ENCODE data around the gene IGFN1.

The IGFN1 gene

DNA sequence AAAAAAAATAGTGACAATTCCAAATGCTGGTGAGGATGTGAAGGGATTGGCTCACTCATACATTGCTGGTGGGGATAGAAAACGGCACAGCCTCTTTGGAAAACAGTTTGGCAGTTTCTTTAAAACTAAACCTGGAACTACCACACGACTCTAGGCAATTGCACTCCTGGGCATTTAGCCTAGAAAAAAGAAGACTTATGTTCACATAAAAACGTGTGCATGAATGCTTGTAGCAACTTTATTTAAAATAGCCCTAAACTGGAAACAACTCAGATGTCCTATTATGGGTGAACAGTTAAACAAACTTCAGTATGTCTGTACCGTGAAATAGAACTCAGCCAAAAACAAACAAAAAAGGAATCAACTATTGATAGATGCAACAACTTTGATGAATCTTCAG, 26.9 kb upstream of the IGFN1 start:
- DNase-seq (ENCODE audit: low read depth, low spot score), result no peak
- Histone ChIP-seq H3K9ac (ENCODE audit: insufficient read length, low read depth) (no peak overlapping the region), H3K9me3 (ENCODE audit: insufficient read depth, low read length) (no peaks in the 10 kb centered on the region), H3K27me3 (ENCODE audit: insufficient read depth, insufficient read length) (peaks cover under 1% of the 10 kb centered on the region), H3K4me3 (ENCODE audit: insufficient read length, low read depth) (no peak overlapping the region), H3K4me1 (ENCODE audit: insufficient read depth, insufficient read length) (no peaks in the 10 kb centered on the region), H3K36me3 (ENCODE audit: insufficient read depth, insufficient read length, low read length) (no peaks in the 10 kb centered on the region)
- TF ChIP-seq YY1 (IDR thresholded peaks at IDR 0.05; ENCODE audit: insufficient read depth, insufficient read length) (no peak), ZNF274 (IDR thresholded peaks at IDR 0.05; ENCODE audit: low read depth, low read length) (no peak), SUZ12 (IDR thresholded peaks at IDR 0.05; ENCODE audit: extremely low read depth, insufficient read depth, insufficient read length) (no peak)

DNA sequence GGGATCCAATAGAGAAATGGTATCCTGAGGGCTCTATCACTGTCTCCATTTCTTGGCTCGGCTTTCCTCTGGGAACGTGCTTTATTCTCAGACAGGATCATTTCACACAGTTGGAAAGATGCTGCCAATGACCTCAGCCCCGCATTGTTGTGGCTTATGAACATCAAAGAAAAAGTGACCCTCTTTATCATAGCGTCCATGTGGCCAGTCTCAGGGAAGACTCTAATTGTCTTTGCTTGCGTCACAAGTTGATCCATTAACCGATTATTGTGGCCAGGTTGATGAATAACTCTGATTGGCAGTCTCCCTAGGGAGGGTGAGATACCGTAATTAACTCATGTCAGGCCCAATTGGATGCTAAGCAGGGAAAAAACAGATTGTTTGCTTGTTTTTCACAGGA, 26.0 kb upstream of the IGFN1 start:
- Histone ChIP-seq H3K4me3 (ENCODE audit: insufficient read length, low read depth) (no peak overlapping the region), H3K9ac (ENCODE audit: insufficient read length, low read depth) (no peak overlapping the region), H3K27me3 (ENCODE audit: insufficient read depth, insufficient read length) (peaks cover 10% of the 10 kb centered on the region), H3K4me1 (ENCODE audit: insufficient read depth, insufficient read length) (no peaks in the 10 kb centered on the region), H3K9me3 (ENCODE audit: insufficient read depth, low read length) (no peaks in the 10 kb centered on the region), H3K36me3 (ENCODE audit: insufficient read depth, insufficient read length, low read length) (no peaks in the 10 kb centered on the region)
- DNase-seq (ENCODE audit: low read depth, low spot score), result no peak
- TF ChIP-seq ZNF274 (IDR thresholded peaks at IDR 0.05; ENCODE audit: low read depth, low read length), result no peak
- TF ChIP-seq YY1 (IDR thresholded peaks at IDR 0.05; ENCODE audit: insufficient read depth, insufficient read length), result no peak
- no peak for TF ChIP-seq SUZ12 (IDR thresholded peaks at IDR 0.05; ENCODE audit: extremely low read depth, insufficient read depth, insufficient read length)

DNA sequence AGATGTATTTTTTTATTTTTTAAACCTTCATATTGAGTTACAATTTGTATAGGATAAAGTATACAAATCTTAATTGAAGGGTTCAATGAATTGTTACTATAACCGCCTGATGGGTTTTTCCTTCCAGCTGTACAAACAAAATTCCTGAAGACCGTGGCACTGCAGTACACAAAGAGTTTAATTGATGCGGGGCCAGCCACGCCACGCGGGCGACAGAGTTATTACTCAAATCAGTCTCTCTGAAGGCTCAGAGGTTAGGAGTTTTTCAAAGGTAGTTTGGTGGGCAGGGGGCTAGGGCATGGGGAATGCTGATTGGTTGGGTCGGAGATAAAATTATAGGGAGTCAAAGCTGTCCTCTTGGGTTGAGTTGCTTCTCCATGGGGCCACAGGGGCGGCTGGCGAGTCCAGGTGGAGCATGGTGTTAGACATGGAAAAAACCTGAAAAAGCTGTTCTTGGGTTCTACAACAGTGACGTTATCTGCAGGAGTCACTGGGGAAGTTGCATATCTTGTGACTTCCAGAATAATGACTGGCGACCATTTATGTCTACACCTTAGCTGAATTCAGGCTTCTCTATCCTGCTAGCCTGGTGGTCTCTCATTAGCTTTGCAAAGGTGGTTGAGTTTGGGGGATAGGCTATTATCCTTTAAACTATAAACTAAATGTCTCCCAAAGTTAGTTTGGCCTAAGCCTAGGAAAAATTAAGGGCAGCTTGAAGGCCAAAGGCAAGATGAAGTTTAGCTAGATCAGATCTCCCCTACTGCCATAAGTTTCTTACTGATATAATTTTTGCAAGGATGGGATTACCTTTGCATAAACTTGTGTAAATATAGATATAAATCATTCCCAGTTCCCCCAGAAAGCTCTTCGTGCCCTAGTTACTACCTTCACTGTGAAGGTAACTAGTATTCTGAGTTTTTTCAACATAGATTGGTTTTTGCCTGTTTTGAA, 23.3 kb upstream of the IGFN1 start:
- no peak overlapping the region for H3K4me3 ChIP-seq (ENCODE audit: insufficient read length, low read depth)
- H3K27me3 ChIP-seq (ENCODE audit: insufficient read depth, insufficient read length), result peaks cover 21% of the 10 kb centered on the region
- DNase-seq (ENCODE audit: low read depth, low spot score), result no peak
- TF ChIP-seq SUZ12 (IDR thresholded peaks at IDR 0.05; ENCODE audit: extremely low read depth, insufficient read depth, insufficient read length) (no peak), YY1 (IDR thresholded peaks at IDR 0.05; ENCODE audit: insufficient read depth, insufficient read length) (no peak), ZNF274 (IDR thresholded peaks at IDR 0.05; ENCODE audit: low read depth, low read length) (no peak)
- H3K9ac ChIP-seq (ENCODE audit: insufficient read length, low read depth), result no peak overlapping the region
- no peaks in the 10 kb centered on the region for H3K4me1 ChIP-seq (ENCODE audit: insufficient read depth, insufficient read length)
- H3K9me3 ChIP-seq (ENCODE audit: insufficient read depth, low read length), result no peaks in the 10 kb centered on the region
- no peaks in the 10 kb centered on the region for H3K36me3 ChIP-seq (ENCODE audit: insufficient read depth, insufficient read length, low read length)

DNA sequence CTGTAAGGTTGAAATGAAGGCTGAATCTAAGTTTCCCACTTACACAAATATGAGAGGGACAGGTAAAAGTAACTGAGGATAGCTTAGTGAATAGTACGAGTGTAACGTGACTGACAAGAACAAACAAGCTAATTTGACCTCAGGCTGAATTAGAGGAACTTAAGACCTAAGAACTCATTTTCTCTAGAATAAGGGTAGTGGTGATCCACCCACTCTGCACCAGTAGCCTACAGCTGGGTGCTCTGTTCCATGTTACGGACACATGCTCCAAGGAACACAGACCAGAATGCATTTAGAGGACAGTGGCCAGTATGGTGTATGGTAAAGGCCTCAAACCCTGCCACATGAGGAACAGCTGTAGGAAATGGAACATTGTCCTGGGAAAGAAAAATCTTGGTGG, 21.4 kb upstream of the IGFN1 start:
- H3K4me1 ChIP-seq (ENCODE audit: insufficient read depth, insufficient read length), result no peaks in the 10 kb centered on the region
- H3K9ac ChIP-seq (ENCODE audit: insufficient read length, low read depth), result no peak overlapping the region
- H3K9me3 ChIP-seq (ENCODE audit: insufficient read depth, low read length), result no peaks in the 10 kb centered on the region
- no peaks in the 10 kb centered on the region for H3K36me3 ChIP-seq (ENCODE audit: insufficient read depth, insufficient read length, low read length)
- no peak overlapping the region for H3K4me3 ChIP-seq (ENCODE audit: insufficient read length, low read depth)
- peaks cover 30% of the 10 kb centered on the region for H3K27me3 ChIP-seq (ENCODE audit: insufficient read depth, insufficient read length)
- no peak for DNase-seq (ENCODE audit: low read depth, low spot score)
- TF ChIP-seq ZNF274 (IDR thresholded peaks at IDR 0.05; ENCODE audit: low read depth, low read length) (no peak), YY1 (IDR thresholded peaks at IDR 0.05; ENCODE audit: insufficient read depth, insufficient read length) (no peak), SUZ12 (IDR thresholded peaks at IDR 0.05; ENCODE audit: extremely low read depth, insufficient read depth, insufficient read length) (no peak)

DNA sequence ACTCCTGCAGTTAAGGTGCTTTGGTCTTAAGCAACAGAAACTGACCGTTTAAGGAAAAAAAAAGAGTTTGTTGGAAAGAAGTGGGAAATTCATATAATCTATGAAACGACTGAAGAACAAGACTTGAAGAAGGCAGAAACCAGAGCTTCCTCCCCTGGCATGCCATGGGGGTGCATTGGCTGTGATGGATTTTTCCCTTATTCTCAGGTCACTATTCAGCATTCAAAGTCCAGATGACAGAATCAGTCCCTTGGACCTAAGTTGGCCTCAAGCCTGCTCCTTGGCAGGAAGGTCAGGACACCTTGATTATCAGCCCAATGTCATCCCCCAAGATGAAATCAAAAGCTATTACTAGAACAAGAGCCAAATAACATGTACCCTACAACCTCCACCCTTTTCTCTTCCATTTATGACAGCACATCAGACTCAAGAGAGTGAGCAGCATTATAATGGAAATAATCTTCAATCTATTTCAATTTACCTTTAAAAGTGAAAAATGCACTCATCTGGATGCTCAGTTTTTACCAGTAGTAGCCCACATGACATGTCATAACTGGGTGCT, 20.6 kb upstream of the IGFN1 start:
- H3K27me3 ChIP-seq (ENCODE audit: insufficient read depth, insufficient read length), result peaks cover 30% of the 10 kb centered on the region
- H3K4me1 ChIP-seq (ENCODE audit: insufficient read depth, insufficient read length), result peaks cover 5% of the 10 kb centered on the region
- DNase-seq (ENCODE audit: low read depth, low spot score), result no peak
- no peaks in the 10 kb centered on the region for H3K36me3 ChIP-seq (ENCODE audit: insufficient read depth, insufficient read length, low read length)
- no peaks in the 10 kb centered on the region for H3K9me3 ChIP-seq (ENCODE audit: insufficient read depth, low read length)
- H3K4me3 ChIP-seq (ENCODE audit: insufficient read length, low read depth), result no peak overlapping the region
- TF ChIP-seq ZNF274 (IDR thresholded peaks at IDR 0.05; ENCODE audit: low read depth, low read length) (no peak), SUZ12 (IDR thresholded peaks at IDR 0.05; ENCODE audit: extremely low read depth, insufficient read depth, insufficient read length) (no peak)
- no peak overlapping the region for H3K9ac ChIP-seq (ENCODE audit: insufficient read length, low read depth)

DNA sequence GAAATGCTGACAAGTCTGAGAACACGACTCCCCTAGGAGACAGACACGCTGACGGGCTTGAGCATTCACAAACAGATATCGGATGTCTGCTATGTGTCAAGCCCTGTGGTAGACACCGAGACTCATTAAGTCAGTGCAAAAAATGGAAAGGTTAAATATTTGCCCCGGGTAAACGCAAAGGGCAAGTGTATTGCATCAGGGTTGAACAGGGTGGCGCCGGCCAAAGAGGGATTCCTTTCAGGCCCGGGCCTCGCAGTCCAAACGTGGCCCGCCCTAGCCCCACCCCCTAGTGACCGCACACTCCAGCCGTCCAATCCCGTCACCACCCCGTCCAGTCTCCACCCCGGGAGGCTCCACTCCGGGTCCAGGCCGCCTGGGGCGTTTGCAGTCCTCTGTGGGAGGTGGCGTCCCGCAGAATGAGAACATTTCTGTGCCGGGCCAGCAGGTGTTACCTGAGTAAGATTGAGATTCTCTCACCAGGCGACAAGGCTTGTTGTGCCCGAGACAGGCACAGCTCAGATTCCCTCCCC, 20.0 kb upstream of the IGFN1 start:
- H3K9ac ChIP-seq (ENCODE audit: insufficient read length, low read depth), result peak overlapping the region; percentile 65
- no peaks in the 10 kb centered on the region for H3K36me3 ChIP-seq (ENCODE audit: insufficient read depth, insufficient read length, low read length)
- TF ChIP-seq ZNF274 (IDR thresholded peaks at IDR 0.05; ENCODE audit: low read depth, low read length), result no peak
- no peak for TF ChIP-seq YY1 (IDR thresholded peaks at IDR 0.05; ENCODE audit: insufficient read depth, insufficient read length)
- TF ChIP-seq SUZ12 (IDR thresholded peaks at IDR 0.05; ENCODE audit: extremely low read depth, insufficient read depth, insufficient read length), result no peak
- H3K27me3 ChIP-seq (ENCODE audit: insufficient read depth, insufficient read length), result peaks cover 30% of the 10 kb centered on the region
- H3K9me3 ChIP-seq (ENCODE audit: insufficient read depth, low read length), result no peaks in the 10 kb centered on the region
- peak; percentile 75 for DNase-seq (ENCODE audit: low read depth, low spot score)
- peak overlapping the region; percentile 41 for H3K4me3 ChIP-seq (ENCODE audit: insufficient read length, low read depth)
- peaks cover 5% of the 10 kb centered on the region for H3K4me1 ChIP-seq (ENCODE audit: insufficient read depth, insufficient read length)
